NCI-H345 (cell line): ENCODE results near the gene TIMP2.
A peak's percentile ranks its signal among the peaks of the same experiment; 100 is the strongest.
"Not testable (repeated sequence)": the region's sequence is repeated elsewhere in the genome, so short reads cannot be mapped to it uniquely, and the experiment has no call there.

Experiments
- DNase-seq: peaks from one replicate; lab custom pipeline; 2025; lab: John Stamatoyannopoulos, UW

The TIMP2 gene

GRCh38 chr17:78888941-78889518, 36.2 kb downstream of the TIMP2 start:
- DNase-seq, result no peak

GRCh38 chr17:78886954-78887353, 38.2 kb downstream of the TIMP2 start:
- no peak for DNase-seq

- no peak for DNase-seq
These were observed 39.2 kb downstream of the TIMP2 start for GRCh38 chr17:78885956-78886355.

DNA sequence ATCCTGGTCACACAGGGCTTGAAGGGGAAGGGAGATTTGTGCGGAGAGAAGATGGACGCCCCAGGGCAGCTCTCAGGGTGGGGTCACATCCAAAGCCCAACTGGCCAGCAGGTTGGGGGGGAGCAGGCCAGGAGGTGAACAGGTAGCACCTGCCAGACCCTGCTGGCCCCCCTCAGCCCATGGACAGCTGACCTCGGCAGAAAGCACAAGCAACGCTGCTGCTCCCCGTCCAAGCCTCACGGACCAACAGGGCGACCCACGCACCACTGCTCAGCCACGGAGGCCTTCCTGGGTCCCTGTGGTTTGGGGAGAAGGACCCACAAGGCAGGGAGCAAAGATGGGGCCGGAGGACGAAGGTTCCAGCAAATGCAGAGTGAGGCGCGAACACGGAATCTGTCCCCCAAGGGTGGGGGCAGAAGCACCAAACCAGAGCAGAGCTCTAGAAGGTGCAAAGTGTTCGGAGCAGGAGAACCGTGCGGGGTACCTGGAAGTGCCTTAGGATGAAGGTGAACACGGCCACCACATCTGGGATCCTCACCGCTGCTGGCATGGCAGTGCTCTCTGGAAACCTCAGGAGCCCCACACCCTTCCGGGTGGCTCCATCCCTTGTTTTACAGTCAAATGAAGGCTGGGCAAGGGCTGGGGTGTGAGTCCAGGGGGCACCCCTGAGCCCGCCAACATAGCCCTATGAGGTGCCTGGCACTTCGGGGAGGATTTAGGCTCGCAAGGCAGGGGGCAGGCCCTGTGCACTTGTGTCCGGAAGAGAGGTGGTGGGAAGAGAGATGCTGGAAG, 40.1 kb downstream of the TIMP2 start:
- DNase-seq, result no peak

GRCh38 chr17:78884148-78884825, 40.9 kb downstream of the TIMP2 start:
- DNase-seq, result no peak

- DNase-seq, result peak; percentile 89
These were observed 41.6 kb downstream of the TIMP2 start for GRCh38 chr17:78883533-78884131.

DNA sequence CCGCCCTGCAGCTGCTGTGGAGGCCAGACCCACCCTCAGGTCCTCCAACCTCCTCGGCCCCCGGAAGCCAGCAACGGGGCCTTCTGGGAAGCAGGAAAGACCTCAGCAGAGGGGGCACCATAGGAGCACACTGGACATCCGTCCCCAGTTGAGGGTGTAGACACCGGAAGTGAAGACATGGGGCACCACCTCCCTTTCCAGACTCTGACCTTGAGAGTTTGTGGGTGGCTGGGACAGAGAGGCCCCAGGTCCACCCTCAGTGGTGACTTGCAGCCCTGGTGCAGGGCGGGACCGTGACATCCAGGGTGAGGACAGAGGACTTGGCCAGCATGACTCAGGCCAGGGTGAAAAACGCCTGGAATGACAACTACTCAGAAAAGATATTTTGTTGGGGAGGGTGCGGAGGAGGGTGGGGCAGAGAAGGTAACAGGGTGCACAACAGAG, 42.1 kb downstream of the TIMP2 start:
- no peak for DNase-seq

DNA sequence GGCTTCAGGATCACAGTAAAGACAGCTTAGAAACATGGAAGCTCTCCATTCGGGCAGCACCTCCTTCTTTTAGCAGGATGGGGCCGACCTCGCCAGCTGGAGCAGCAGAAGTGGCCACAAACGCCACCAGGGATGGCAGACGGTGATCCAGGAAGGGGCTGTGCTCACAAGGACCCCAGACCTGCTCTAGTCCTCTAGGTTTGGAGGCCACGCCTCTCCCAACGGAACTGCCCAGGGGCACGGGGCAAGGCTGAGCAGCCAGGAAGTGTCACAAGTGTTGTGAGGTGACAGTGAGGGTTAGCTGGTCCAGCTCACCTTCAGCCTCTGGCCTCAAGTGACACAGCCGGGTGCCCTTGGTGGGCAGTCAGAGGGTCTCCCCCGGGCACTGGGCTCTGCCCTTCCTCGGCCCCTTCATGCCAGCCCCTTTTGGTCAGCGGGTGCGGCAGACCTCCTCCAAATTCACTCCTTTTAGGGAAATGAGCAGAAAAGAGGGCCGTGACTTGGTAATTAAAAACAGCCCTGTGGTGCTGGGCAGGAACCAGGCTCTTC, 42.6 kb downstream of the TIMP2 start:
- no peak for DNase-seq

DNA sequence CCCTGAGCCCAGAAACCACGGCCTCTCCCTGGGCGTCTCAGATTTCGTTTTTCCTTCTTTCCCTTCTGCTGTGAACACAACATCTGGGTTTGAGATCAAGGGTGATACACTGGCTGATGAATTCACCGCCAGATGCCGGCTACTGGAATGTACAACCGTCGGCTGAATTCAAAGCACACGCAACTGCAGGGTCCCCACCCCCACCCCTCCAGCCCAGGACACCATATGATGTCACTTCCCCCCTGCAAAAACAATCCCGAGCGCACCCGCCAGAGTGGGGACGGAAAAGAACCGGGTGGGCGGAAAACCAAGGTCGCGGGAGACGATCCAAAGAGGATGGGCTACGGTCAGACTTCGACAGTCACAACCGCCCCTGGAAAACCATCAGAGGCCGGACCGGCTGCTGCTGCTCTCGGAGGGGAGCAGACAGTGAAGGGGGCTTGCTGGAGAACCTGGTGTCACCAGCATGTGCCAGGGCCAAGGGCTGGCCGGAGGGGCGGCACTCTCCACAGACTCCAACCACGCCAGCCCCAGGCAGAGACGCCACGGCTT, 45.5 kb downstream of the TIMP2 start:
- no peak for DNase-seq

GRCh38 chr17:78878871-78879527, 46.2 kb downstream of the TIMP2 start:
- DNase-seq, result no peak

GRCh38 chr17:78878261-78878660, 46.9 kb downstream of the TIMP2 start:
- DNase-seq, result no peak

DNA sequence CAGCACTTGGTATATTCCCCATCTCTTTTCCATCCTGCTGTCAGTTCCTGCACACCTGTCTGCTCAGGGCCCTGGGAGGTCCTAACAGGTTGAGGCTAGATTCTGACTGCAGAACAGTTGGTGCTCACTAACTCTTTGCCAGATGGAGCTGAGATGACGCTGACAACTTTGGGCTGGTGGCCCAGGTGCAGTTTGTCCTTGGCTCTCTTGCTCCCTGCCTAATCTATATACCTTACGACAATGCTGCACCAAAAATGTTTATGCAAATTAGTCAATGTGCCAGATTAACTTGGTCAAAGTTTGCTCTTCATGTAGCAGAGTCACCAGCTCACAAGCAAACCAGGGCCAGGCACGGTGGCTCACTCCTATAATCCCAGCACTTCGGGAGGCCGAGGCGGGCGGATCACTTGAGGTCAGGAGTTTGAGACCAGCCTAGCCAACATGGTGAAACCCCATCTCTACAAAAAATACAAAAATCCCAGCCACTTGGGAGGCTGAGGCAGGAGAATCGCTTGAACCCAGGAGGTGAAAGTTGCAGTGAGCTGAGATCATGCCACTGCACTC, 48.2 kb downstream of the TIMP2 start:
- not testable (repeated sequence) for DNase-seq

DNA sequence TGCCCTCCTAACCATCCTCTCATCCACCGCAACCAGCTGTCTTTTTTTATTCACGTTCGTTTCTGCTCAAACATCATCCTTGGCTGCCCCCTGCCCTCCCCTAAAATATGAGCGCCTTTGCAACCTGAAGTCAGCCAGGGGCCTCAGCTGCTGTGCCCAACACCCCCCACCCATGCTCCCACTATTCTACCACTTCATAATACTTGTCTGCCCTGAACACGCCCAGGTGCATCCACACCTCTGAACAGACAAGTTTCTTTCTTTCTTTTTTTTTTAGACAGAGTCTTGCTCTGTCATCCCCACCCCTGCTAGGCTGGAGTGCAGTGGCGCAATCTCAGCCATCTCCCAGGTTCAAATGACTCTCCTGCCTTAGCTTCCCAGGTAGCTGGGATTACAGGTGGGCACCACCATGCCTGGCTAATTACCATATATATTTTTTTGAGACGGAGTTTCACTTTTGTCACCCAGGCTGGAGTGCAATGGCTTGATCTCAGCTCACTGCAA, 49.0 kb downstream of the TIMP2 start:
- no peak for DNase-seq

DNA sequence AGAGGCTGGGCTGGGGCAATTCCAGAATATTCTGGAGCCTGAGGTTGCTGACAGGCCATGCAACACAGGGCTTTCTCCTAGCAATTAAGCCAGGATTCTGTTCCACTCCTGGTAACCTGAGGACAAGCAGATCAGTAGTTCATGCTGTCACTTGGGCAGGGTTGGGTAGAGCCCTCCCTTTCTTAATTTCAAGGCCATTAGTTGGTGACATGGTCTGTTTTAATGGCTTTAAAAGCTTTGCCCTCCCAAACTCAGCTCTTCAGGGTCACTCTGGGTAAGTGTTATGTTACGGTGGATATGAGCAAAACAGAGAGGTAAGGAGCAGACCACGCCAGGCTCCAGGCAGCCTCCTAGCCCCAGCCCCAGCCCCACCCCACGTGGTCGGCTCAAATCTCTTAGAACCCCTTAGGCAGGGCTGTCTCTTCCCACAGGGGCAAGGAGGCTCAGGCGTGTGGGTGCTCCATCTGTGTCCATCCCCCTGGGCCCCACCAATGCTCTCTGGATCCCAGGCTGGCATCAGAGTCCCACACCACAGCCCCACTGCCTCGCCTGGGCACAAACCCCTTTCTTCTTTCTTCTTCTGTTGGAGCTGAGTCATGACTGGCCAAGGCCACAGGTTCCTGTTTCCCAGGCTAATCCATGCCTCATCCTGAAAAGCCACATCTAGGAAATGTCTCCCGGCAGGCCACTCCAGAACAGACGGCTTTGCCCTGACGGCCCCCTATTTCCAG, 49.7 kb downstream of the TIMP2 start:
- no peak for DNase-seq

DNA sequence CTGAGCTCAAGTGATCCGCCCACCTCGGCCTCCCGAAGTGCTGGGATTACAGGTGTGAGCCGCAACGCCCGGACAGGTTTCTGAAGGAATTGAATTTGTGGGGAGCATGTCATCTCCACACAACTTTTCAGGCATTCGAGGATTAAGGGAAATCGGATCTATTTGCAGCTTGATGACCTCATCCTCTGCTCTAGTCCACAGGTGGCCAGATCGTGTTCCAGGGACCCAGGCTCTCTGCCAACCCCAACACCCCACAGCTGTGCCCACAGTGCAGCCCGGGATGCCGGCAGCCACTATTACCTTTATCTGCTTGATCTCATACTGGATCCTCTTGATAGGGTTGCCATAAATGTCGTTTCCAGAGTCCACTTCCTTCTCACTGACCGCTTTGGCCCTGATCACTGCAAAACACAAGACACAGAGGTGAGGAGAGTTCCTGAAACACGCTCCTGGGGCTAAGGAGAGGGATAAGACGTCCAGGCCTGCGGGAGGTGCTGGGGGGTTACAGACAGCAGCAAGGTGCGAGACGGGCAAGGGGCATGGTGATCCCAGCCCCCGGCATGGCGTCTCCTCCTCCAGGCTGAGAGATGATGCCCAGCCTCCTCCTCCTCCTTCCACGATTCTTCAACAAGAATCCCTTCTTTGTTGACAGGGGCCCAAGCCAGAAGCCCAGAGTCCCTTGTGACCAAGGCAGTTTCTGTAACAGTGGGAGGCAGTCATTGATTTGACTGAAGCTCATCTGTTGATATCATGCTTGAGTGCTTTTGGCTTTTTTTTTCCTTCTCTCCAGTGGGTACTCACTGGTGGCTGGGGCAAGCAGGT, 51.5 kb downstream of the TIMP2 start:
- DNase-seq, result peak; percentile 61

DNA sequence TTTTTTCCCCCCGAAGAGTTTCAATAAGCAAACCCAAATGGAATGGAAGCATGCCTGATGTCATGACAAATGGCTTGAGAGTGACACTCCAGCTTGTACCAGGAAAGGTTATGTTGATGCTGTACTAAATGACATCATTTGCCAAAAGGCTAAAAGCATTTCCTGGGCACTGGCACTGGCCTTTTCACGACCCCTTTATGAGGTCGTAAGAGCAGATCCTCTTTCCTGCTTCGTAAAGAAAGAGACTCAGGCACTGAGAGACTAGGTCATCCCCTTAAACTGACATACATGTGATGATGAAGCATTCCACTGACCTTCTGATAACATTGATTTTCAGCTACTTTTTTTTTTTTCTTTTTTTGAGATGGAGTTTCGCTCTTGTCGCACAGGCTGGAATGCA, 52.7 kb downstream of the TIMP2 start:
- DNase-seq, result no peak

GRCh38 chr17:78870621-78871020, 54.6 kb downstream of the TIMP2 start:
- DNase-seq, result no peak

GRCh38 chr17:78868391-78868790, 56.8 kb downstream of the TIMP2 start:
- DNase-seq, result no peak

- DNase-seq, result not testable (repeated sequence)
These were observed 58.1 kb downstream of the TIMP2 start for GRCh38 chr17:78867046-78867445.
